ENCODE measurements around the gene TBC1D17. TPM values are rescaled to one million over a fixed set of nuclear protein-coding genes. Genes with fewer than 3 reads are reported as not detected.

TBC1D17 gene
- polyA plus RNA-seq, 1 donor (not counting 4 experiments of a cell fraction or from before 2014, with no cell fraction given) = 9.4 TPM

DNA sequence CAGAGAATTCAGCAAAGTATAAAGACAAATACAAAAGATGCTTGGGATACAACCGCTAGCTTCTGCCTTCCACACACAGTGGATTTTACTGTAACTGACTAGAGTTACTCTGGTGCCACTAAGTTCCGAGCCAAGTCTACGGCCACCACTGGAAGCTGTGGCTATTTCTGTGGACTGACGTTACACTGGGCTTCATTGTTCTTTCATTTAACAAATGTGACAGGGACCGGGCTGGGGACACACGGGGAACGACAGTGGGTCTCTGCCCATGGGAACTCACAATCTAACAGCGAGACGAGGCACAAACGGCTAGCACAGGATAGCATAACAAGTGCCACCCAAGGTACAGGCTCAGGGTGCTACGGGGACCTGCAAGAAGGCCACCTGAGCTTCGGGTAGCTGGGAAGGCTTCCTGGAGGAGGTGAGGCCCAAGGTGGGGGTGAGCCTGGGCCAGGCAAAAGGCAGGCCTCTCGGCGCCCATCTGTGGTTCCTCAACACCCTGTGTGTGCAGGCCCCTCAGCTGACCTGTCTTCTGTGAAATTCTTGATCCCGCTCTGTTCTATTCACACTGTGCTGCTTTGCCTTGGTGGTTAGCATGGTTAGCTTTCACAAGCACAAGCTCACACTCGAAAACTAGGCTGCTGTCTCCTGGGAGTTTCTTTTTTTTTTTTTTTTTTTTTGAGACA is 29.5 kb downstream of the TBC1D17 start:
- no peaks in the 10 kb centered on the region for H3K9me1 ChIP-seq (ENCODE audit: control insufficient read depth, extremely low read depth, insufficient read depth, low read length)
- H4K20me1 ChIP-seq (ENCODE audit: control insufficient read depth, extremely low read depth, insufficient read depth, low read length) = peaks cover 6% of the 10 kb centered on the region
- no peak overlapping the region for H3K9ac ChIP-seq (ENCODE audit: control insufficient read depth, extremely low read depth, insufficient read depth, low read length)
- no peak overlapping the region for H3K4me2 ChIP-seq (ENCODE audit: control insufficient read depth, extremely low read depth, insufficient read depth, low read depth, low read length)
- FAIRE-seq (no peak), DNase-seq (ENCODE audit: low read depth, low spot score) (no peak)
- H3K27me3 ChIP-seq (ENCODE audit: control insufficient read depth, extremely low read depth, insufficient read depth, low read length) = no peaks in the 10 kb centered on the region
- no peak overlapping the region for H2AFZ ChIP-seq (ENCODE audit: control insufficient read depth, low read length)
- H3K27ac ChIP-seq (ENCODE audit: control insufficient read depth, insufficient read depth, low read length) = no peak overlapping the region
- dilution Hi-C loops (cut with MboI; ENCODE audit: extremely low pct_ligation_motif_present, low sequenced_read_pairs) = no loop called here
- H3K9me3 ChIP-seq (ENCODE audit: control insufficient read depth, low read depth, low read length) = no peaks in the 10 kb centered on the region
- TF ChIP-seq, protein P1, sequence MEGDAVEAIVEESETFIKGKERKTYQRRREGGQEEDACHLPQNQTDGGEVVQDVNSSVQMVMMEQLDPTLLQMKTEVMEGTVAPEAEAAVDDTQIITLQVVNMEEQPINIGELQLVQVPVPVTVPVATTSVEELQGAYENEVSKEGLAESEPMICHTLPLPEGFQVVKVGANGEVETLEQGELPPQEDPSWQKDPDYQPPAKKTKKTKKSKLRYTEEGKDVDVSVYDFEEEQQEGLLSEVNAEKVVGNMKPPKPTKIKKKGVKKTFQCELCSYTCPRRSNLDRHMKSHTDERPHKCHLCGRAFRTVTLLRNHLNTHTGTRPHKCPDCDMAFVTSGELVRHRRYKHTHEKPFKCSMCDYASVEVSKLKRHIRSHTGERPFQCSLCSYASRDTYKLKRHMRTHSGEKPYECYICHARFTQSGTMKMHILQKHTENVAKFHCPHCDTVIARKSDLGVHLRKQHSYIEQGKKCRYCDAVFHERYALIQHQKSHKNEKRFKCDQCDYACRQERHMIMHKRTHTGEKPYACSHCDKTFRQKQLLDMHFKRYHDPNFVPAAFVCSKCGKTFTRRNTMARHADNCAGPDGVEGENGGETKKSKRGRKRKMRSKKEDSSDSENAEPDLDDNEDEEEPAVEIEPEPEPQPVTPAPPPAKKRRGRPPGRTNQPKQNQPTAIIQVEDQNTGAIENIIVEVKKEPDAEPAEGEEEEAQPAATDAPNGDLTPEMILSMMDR (optimal IDR thresholded peaks at IDR 0.05 in 1 of 3, IDR thresholded peaks at IDR 0.05 in 1 of 3, conservative IDR thresholded peaks at IDR 0.05 in 1 of 3; ENCODE audit: extremely low read depth in 1 of 3, insufficient read depth in 2 of 3, low read length in 3 of 3) = no peak
- no peak for TF ChIP-seq EZH2 (IDR thresholded peaks at IDR 0.05; ENCODE audit: low read length)
- peaks cover 12 to 23% of the 10 kb centered on the region in 2 experiments for H3K36me3 ChIP-seq (ENCODE audit: control insufficient read depth in 2 of 2, extremely low read depth in 1 of 2, insufficient read depth in 2 of 2, low read length in 2 of 2)
- no peaks in the 10 kb centered on the region for H3K79me2 ChIP-seq (ENCODE audit: control insufficient read depth, insufficient read depth, low read length)
- H3K4me1 ChIP-seq (ENCODE audit: control insufficient read depth, extremely low read depth, insufficient read depth, low read length) = no peaks in the 10 kb centered on the region
- no peak overlapping the region for H3K4me3 ChIP-seq (ENCODE audit: control insufficient read depth in 2 of 3, extremely low read depth in 1 of 3, insufficient read depth in 2 of 3, low read depth in 1 of 3, low read length in 3 of 3)

DNA sequence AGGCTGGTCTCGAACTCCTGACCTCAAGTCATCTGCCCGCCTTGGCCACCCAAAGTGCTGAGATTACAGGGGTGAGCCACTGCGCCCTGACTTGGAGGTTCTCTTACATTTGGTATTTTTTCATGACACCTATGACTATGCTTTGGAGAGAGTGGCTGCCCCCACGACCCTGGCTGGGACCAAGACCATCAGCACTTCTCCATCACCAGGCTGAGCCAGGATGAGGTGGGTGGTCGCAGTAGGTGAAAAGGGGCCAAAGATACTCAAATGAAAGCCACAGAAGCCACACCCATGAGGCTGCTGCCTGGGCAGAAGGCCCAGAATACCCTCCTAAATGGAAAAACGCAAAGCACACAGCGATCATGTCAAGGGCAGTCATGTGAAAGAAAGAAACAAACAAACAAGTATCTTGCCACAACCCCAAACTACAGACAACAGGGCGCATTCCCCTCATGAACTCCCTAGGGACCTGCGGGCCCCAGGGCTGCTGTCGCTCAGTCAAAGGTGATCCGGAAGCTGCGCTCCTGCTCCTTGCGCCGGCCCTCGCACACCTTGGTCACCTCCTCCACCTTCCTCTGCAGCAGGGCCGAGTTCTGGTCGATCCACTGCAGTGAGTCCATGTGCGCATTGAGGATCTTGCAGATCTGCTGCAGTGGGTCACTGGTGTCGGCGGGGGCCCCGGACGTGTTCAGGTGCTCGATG is 30.4 kb downstream of the TBC1D17 start:
- dilution Hi-C loops (cut with MboI; ENCODE audit: extremely low pct_ligation_motif_present, low sequenced_read_pairs) = no loop called here

More for the DNA sequence above, 30.4 kb downstream of the TBC1D17 start:
- no peak for DNase-seq (ENCODE audit: low read depth, low spot score)
- Histone ChIP-seq H2AFZ (ENCODE audit: control insufficient read depth, low read length) (no peak overlapping the region), H4K20me1 (ENCODE audit: control insufficient read depth, extremely low read depth, insufficient read depth, low read length) (peaks cover 6% of the 10 kb centered on the region), H3K79me2 (ENCODE audit: control insufficient read depth, insufficient read depth, low read length) (peaks cover 2% of the 10 kb centered on the region), H3K4me3 (ENCODE audit: control insufficient read depth in 2 of 3, extremely low read depth in 1 of 3, insufficient read depth in 2 of 3, low read depth in 1 of 3, low read length in 3 of 3) (no peak overlapping the region), H3K9ac (ENCODE audit: control insufficient read depth, extremely low read depth, insufficient read depth, low read length) (no peak overlapping the region), H3K9me3 (ENCODE audit: control insufficient read depth, low read depth, low read length) (no peaks in the 10 kb centered on the region), H3K9me1 (ENCODE audit: control insufficient read depth, extremely low read depth, insufficient read depth, low read length) (no peaks in the 10 kb centered on the region), H3K27ac (ENCODE audit: control insufficient read depth, insufficient read depth, low read length) (no peak overlapping the region), H3K36me3 (ENCODE audit: control insufficient read depth in 2 of 2, extremely low read depth in 1 of 2, insufficient read depth in 2 of 2, low read length in 2 of 2) (peaks cover 13 to 28% of the 10 kb centered on the region in 2 experiments), H3K27me3 (ENCODE audit: control insufficient read depth, extremely low read depth, insufficient read depth, low read length) (no peaks in the 10 kb centered on the region), H3K4me2 (ENCODE audit: control insufficient read depth, extremely low read depth, insufficient read depth, low read depth, low read length) (no peak overlapping the region), H3K4me1 (ENCODE audit: control insufficient read depth, extremely low read depth, insufficient read depth, low read length) (no peaks in the 10 kb centered on the region)
- no peak for FAIRE-seq
- TF ChIP-seq, protein P1 (optimal IDR thresholded peaks at IDR 0.05 in 1 of 3, IDR thresholded peaks at IDR 0.05 in 1 of 3, conservative IDR thresholded peaks at IDR 0.05 in 1 of 3; ENCODE audit: extremely low read depth in 1 of 3, insufficient read depth in 2 of 3, low read length in 3 of 3) = no peak
- TF ChIP-seq EZH2 (IDR thresholded peaks at IDR 0.05; ENCODE audit: low read length) = no peak
